H9 (cell line): ENCODE results near the gene CHCHD10. TPM values are rescaled to one million over a fixed set of nuclear protein-coding genes. Genes with fewer than 3 reads are reported as not detected.

Experiments used
- DNase-seq: peaks from one replicate; pipeline ENCODE4 v3.0.0-alpha.2; 2017
- H2AFZ ChIP-seq: one replicate; pipeline ENCODE4 v1.6.1; 2013; ENCODE audit warnings: mild to moderate bottlenecking, low read length, control low read depth, moderate library complexity
- H2AK5ac ChIP-seq: 2 replicates; pipeline ENCODE4 v1.6.1; 2013; ENCODE audit warnings: low read length, control low read depth, mixed read lengths; ENCODE audit not compliant: insufficient read length
- H2BK120ac ChIP-seq: one replicate; pipeline ENCODE4 v1.6.1; 2013; ENCODE audit warnings: low read depth, mild to moderate bottlenecking, low read length, control low read depth, inconsistent platforms; ENCODE audit not compliant: poor library complexity, severe bottlenecking
- H2BK12ac ChIP-seq: 2 replicates; pipeline ENCODE4 v1.6.1; 2013; ENCODE audit warnings: low read length, control low read depth, mixed read lengths, low read depth; ENCODE audit not compliant: insufficient read length
- H2BK15ac ChIP-seq: 2 replicates; pipeline ENCODE4 v1.6.1; 2013; ENCODE audit warnings: low read depth, low read length, control low read depth
- H2BK20ac ChIP-seq: one replicate; pipeline ENCODE4 v1.6.1; 2013; ENCODE audit warnings: low read depth, mild to moderate bottlenecking, low read length, control low read depth, inconsistent platforms; ENCODE audit not compliant: poor library complexity, severe bottlenecking
- H2BK5ac ChIP-seq: 2 replicates; pipeline ENCODE4 v1.6.1; 2013; ENCODE audit warnings: low read length, control low read depth, mixed read lengths; ENCODE audit not compliant: insufficient read length
- H3K14ac ChIP-seq: 2 replicates; pipeline ENCODE4 v1.6.1; 2013; ENCODE audit warnings: low read length, control low read depth; ENCODE audit not compliant: insufficient read depth
- H3K18ac ChIP-seq: 2 replicates; pipeline ENCODE4 v1.6.1; 2013; ENCODE audit warnings: low read depth, mild to moderate bottlenecking, mixed read lengths, low read length, control low read depth; ENCODE audit not compliant: insufficient read length
- H3K23ac ChIP-seq: 2 replicates; pipeline ENCODE4 v1.6.1; 2013; ENCODE audit warnings: low read length, control low read depth, mixed read lengths, low read depth; ENCODE audit not compliant: insufficient read length
- H3K23me2 ChIP-seq: 2 replicates; pipeline ENCODE4 v1.6.1; 2013; ENCODE audit warnings: low read depth, mild to moderate bottlenecking, mixed read lengths, low read length, control low read depth; ENCODE audit not compliant: insufficient read length, poor library complexity, severe bottlenecking
- H3K27ac ChIP-seq: 2 replicates; pipeline ENCODE4 v1.5.1; 2013; ENCODE audit warnings: low read length, control low read depth, mixed read lengths, low read depth; ENCODE audit not compliant: insufficient read length
- H3K27me3 ChIP-seq: 2 replicates; pipeline ENCODE4 v1.6.1; 2013; ENCODE audit warnings: low read length, control low read depth, inconsistent platforms; ENCODE audit not compliant: insufficient read depth
- H3K4ac ChIP-seq: 2 replicates; pipeline ENCODE4 v1.6.1; 2013; ENCODE audit warnings: low read depth, mild to moderate bottlenecking, control low read depth, inconsistent platforms, low read length, moderate library complexity
- H3K4me1 ChIP-seq: 2 replicates; pipeline ENCODE4 v1.6.1; 2013; ENCODE audit warnings: low read length, control low read depth, inconsistent platforms; ENCODE audit not compliant: insufficient read depth
- H3K4me2 ChIP-seq: 2 replicates; pipeline ENCODE4 v1.6.1; 2013; ENCODE audit warnings: low read length, control low read depth, mixed read lengths; ENCODE audit not compliant: insufficient read length, insufficient read depth
- H3K56ac ChIP-seq: 2 replicates; pipeline ENCODE4 v1.6.1; 2013; ENCODE audit warnings: low read depth, mild to moderate bottlenecking, mixed read lengths, low read length, control low read depth; ENCODE audit not compliant: insufficient read length
- H3K79me1 ChIP-seq: 2 replicates; pipeline ENCODE4 v1.6.1; 2013; ENCODE audit warnings: low read depth, mild to moderate bottlenecking, moderate library complexity, low read length, control low read depth, inconsistent platforms; ENCODE audit not compliant: insufficient read depth, poor library complexity, severe bottlenecking
- H3K79me2 ChIP-seq: 2 replicates; pipeline ENCODE4 v1.6.1; 2013; ENCODE audit warnings: low read length, control low read depth, inconsistent platforms; ENCODE audit not compliant: insufficient read depth
- H3K9ac ChIP-seq: 2 replicates; pipeline ENCODE4 v1.6.1; 2013; ENCODE audit warnings: low read length, control low read depth, mixed read lengths; ENCODE audit not compliant: insufficient read length; ENCODE audit errors: extremely low read depth
- H3K9me3 ChIP-seq: one replicate; pipeline ENCODE4 v1.6.1; 2013; ENCODE audit warnings: low read depth, low read length, inconsistent platforms; ENCODE audit not compliant: control insufficient read depth
- H3T11ph ChIP-seq: one replicate; pipeline ENCODE4 v1.6.1; 2013; ENCODE audit warnings: mild to moderate bottlenecking, low read length, control low read depth, inconsistent platforms
- H4K20me1 ChIP-seq: one replicate; pipeline ENCODE4 v1.6.1; 2013; ENCODE audit not compliant: control insufficient read depth, insufficient read length, insufficient read depth
- H4K5ac ChIP-seq: 2 replicates; pipeline ENCODE4 v1.6.1; 2013; ENCODE audit warnings: low read depth, mild to moderate bottlenecking, mixed read lengths, low read length, control low read depth; ENCODE audit not compliant: insufficient read length
- H4K8ac ChIP-seq: replicated peaks from 2 replicates; pipeline ENCODE4 v1.6.1; 2013; ENCODE audit warnings: low read length, control low read depth, mixed read lengths, low read depth; ENCODE audit not compliant: insufficient read length
- H4K91ac ChIP-seq: 2 replicates; pipeline ENCODE4 v1.6.1; 2013; ENCODE audit warnings: low read depth, mild to moderate bottlenecking, moderate library complexity, mixed read lengths, low read length, control low read depth; ENCODE audit not compliant: insufficient read length
- H3K27ac Mint-ChIP-seq, 3 experiments: 2 replicates in 2 of 3; 3 replicates in 1 of 3; pipeline ENCODE4 v1.8.0; 2020 to 2021; ENCODE audit warnings: mixed read lengths in 3 of 3, mild to moderate bottlenecking in 1 of 3, moderate library complexity in 1 of 3
- H3K27me3 Mint-ChIP-seq: 2 replicates; pipeline ENCODE4 v1.8.0; 2021; ENCODE audit warnings: low read depth, mild to moderate bottlenecking, moderate library complexity, mixed read lengths
- H3K36me3 Mint-ChIP-seq, 3 experiments: 2 replicates in 2 of 3; 3 replicates in 1 of 3; pipeline ENCODE4 v1.8.0; 2020 to 2021; ENCODE audit warnings: low read depth in 3 of 3, mixed read lengths in 3 of 3; ENCODE audit not compliant: insufficient read depth in 1 of 3
- H3K4me1 Mint-ChIP-seq, 2 experiments: 2 replicates each; pipeline ENCODE4 v1.8.0; 2020; ENCODE audit warnings: mixed read lengths in 2 of 2
- H3K4me3 Mint-ChIP-seq, 2 experiments: 2 replicates in 1 of 2; 3 replicates in 1 of 2; pipeline ENCODE4 v1.8.0; 2020 to 2021; ENCODE audit warnings: mild to moderate bottlenecking in 2 of 2, mixed read lengths in 2 of 2, moderate library complexity in 1 of 2
- H3K9me3 Mint-ChIP-seq, 2 experiments: 2 replicates in 1 of 2; 3 replicates in 1 of 2; pipeline ENCODE4 v1.8.0; 2020; ENCODE audit warnings: mild to moderate bottlenecking in 2 of 2, mixed read lengths in 2 of 2, moderate library complexity in 1 of 2
- CTCF ChIP-seq: fragments of 200-600 bp; sonication (generic); conservative IDR thresholded peaks from 3 replicates; pipeline ENCODE4 v1.8.0; 2021; ENCODE audit warnings: antibody characterized with exemption, mild to moderate bottlenecking
- WGBS: extraction: QIAGEN DNeasy Blood & Tissue Kit; methylation state at CpG from one replicate; pipeline ENCODE4 v1.1.7; 2013; ENCODE audit warnings: missing lambda C conversion rate, low lambda C conversion rate, mixed read lengths; ENCODE audit not compliant: insufficient read length; ENCODE audit errors: extremely low coverage; 5-methylcytosine and 5-hydroxymethylcytosine counted together
- total RNA-seq: library from RNA; stranded (reverse); gene quantifications from 2 replicates; pipeline ENCODE4 v1.2.1, GENCODE V29; 2021

CHCHD10 gene
- total RNA-seq, 1 experiment from 2014 or later, result 53.7 TPM

GRCh38 chr22:23751441-23751996 is 16.3 kb downstream of the CHCHD10 start:
- peak overlapping the region; percentile 97 for H3K14ac ChIP-seq
- no CpG with 5 or more reads among the region's 22 CpGs for WGBS
- peak; percentile 60 for DNase-seq

More at GRCh38 chr22:23751441-23751996, 16.3 kb downstream of the CHCHD10 start:
- Histone ChIP-seq H4K8ac (no peak overlapping the region), H2BK20ac (no peak overlapping the region), H2BK12ac (no peak overlapping the region), H4K91ac (no peak overlapping the region), H3K4me2 (peak overlapping the region; percentile 59), H2BK15ac (no peak overlapping the region), H3K79me1 (no peaks in the 10 kb centered on the region), H2AFZ (no peak overlapping the region), H3K79me2 (no peaks in the 10 kb centered on the region), H3K4ac (no peak overlapping the region; the same call in 1 of the 2 replicates), H3K27me3 (no peaks in the 10 kb centered on the region), H3T11ph (no peak overlapping the region), H3K9me3 (no peaks in the 10 kb centered on the region), H2BK120ac (no peak overlapping the region), H3K18ac (peak overlapping the region; percentile 91), H3K4me1 (no peaks in the 10 kb centered on the region; the same call in 1 of the 2 replicates), H3K27ac (no peak overlapping the region), H2BK5ac (no peak overlapping the region), H4K5ac (no peak overlapping the region), H3K23me2 (peaks cover 8% of the 10 kb centered on the region), H3K23ac (no peak overlapping the region), H3K56ac (no peak overlapping the region), H4K20me1 (no peaks in the 10 kb centered on the region), H3K9ac (peak overlapping the region; percentile 93), H2AK5ac (no peak overlapping the region)
- no peak for TF ChIP-seq CTCF
- Mint-ChIP-seq H3K27ac (peak overlapping the region; percentile 70 to 89 (median 87); a peak in 4 of 7 replicates), H3K4me3 (peak overlapping the region; percentile 77 to 88), H3K4me1 (peaks cover 14 to 39% of the 10 kb centered on the region in 2 experiments), H3K9me3 (no peaks in the 10 kb centered on the region; a peak in 1 of 5 replicates), H3K36me3 (no peaks in the 10 kb centered on the region; a peak in 1 of 7 replicates), H3K27me3 (peaks cover 4% of the 10 kb centered on the region)
